Spinal cord (tissue), 10 donors: Measurements from ENCODE around the gene EEIG2. TPM values are rescaled to one million over a fixed set of nuclear protein-coding genes. Genes with fewer than 3 reads are reported as not detected.

Experiments
- DNase-seq, 6 donors: peaks; one replicate each; pipeline versions ENCODE4 v3.0.0 to v3.0.0-alpha.2; 2013 to 2015; ENCODE audit warnings: low spot score in 6 of 6, low read depth in 4 of 6
- H3K27ac ChIP-seq: one replicate; pipeline ENCODE4 v1.5.1; 2013; ENCODE audit warnings: low read depth, low read length, control low read depth
- H3K27me3 ChIP-seq: one replicate; pipeline ENCODE4 v1.6.1; 2013; ENCODE audit warnings: low read length; ENCODE audit not compliant: control insufficient read depth, insufficient read depth
- H3K36me3 ChIP-seq: one replicate; pipeline ENCODE4 v1.6.1; 2013; ENCODE audit warnings: low read length; ENCODE audit not compliant: control insufficient read depth, insufficient read depth
- H3K4me1 ChIP-seq: one replicate; pipeline ENCODE4 v1.6.1; 2013; ENCODE audit warnings: low read length; ENCODE audit not compliant: control insufficient read depth, insufficient read depth
- H3K4me3 ChIP-seq: one replicate; pipeline ENCODE4 v1.5.1; 2013; ENCODE audit warnings: low read depth, low read length, control low read depth
- H3K9me3 ChIP-seq: one replicate; pipeline ENCODE4 v1.6.1; 2013; ENCODE audit warnings: low read length; ENCODE audit not compliant: control insufficient read depth, insufficient read depth
- WGBS: methylation state at CpG from one replicate; pipeline ENCODE4 v1.1.5; 2013; ENCODE audit warnings: missing lambda C conversion rate; ENCODE audit not compliant: insufficient coverage; 5-methylcytosine and 5-hydroxymethylcytosine counted together
- polyA plus RNA-seq, 2 donors: library from polyadenylated mRNA; unstranded; fragments of 120-200 nt; gene quantifications; one replicate each; pipeline ENCODE4 v1.2.1, GENCODE V29; 2013; ENCODE audit not compliant: insufficient read length in 2 of 2
- total RNA-seq, 2 donors: library from RNA; depleted of rRNA in 1 of 2; stranded (reverse); fragments of 120-200 nt in 1 of 2; fragments of >200 nt in 1 of 2; gene quantifications; one replicate each; pipeline versions ENCODE4 v1.2.3 to v1.2.4, GENCODE V29; 2013 to 2014
- donor health status: healthy.

Gene EEIG2
- total and polyA plus RNA-seq, 4 donors: 23.2 to 104 (median 30.2) TPM

- DNase-seq: no peak
- Histone ChIP-seq H3K36me3 (no peaks in the 10 kb centered on the region), H3K27ac (no peak overlapping the region), H3K4me1 (no peaks in the 10 kb centered on the region), H3K27me3 (no peaks in the 10 kb centered on the region), H3K4me3 (no peak overlapping the region), H3K9me3 (no peaks in the 10 kb centered on the region)
- WGBS: 67% methylated on average over 4 of the region's 4 CpGs
Observed at GRCh38 chr1:108591466-108591865, 31.6 kb downstream of the EEIG2 start.

DNA sequence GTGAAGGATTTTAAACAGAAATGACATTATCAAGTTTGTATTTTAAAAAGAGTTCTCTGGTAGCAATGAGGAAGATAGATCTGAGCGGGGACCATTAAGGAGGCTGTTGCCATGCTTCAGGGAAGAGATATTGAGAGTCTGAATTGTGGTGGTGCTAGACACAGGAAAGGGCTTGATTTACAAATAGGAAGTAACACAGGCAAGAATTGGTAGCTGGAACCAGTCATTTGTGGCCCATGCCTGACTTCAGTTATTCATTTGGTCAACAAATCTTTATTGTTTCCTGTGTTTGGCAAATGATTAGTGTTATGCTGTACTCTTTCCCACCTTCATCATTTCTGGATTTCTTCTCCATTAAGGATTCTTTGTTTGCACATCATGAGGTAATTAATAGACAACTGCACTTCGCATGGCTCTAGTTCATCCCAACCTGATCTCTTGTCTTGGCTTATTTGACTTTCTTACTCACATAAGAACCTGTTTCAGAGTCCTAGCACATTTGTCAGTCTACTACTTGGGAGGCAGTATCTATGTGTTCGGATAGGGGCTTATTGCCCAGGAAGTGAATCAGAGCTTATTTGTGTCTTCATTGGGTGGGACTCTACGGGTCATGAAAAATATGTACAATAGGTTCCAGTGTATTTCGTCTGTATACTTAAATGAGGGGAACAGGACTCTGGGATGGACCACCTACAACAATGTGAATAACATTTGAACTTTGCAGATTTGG, 32.3 kb downstream of the EEIG2 start:
- H3K4me3 ChIP-seq: no peak overlapping the region
- H3K27ac ChIP-seq: no peak overlapping the region
- H3K27me3 ChIP-seq: no peaks in the 10 kb centered on the region
- no peaks in the 10 kb centered on the region for H3K36me3 ChIP-seq
- 94% methylated on average over 2 of the region's 5 CpGs for WGBS
- H3K4me1 ChIP-seq: no peaks in the 10 kb centered on the region
- DNase-seq: no peak
- H3K9me3 ChIP-seq: no peaks in the 10 kb centered on the region

DNA sequence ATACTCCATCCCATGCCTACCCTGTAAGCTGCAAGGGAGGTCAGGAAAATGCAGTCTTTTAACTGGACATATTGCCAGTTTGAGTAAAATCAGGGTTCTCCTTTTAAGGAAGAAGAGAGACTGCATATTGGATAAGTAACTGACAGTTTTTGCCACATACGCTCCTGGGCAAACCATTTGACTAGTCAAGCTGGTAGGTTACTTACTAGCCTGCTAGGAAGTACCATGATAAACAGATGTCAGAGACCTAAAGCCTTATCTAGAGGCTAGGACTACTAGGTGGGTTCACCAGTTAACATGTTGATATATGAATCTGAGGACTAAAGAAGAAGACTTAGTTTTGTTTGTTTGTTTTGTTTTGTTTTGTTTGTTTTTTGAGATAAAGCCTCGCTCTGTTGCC, 33.5 kb downstream of the EEIG2 start:
- Histone ChIP-seq H3K4me3 (no peak overlapping the region), H3K4me1 (no peaks in the 10 kb centered on the region), H3K9me3 (no peaks in the 10 kb centered on the region), H3K36me3 (no peaks in the 10 kb centered on the region), H3K27me3 (no peaks in the 10 kb centered on the region), H3K27ac (no peak overlapping the region)
- no CpG with 5 or more reads among the region's 2 CpGs for WGBS
- no peak for DNase-seq

- Histone ChIP-seq H3K36me3 (no peaks in the 10 kb centered on the region), H3K9me3 (no peaks in the 10 kb centered on the region), H3K4me3 (no peak overlapping the region), H3K27ac (no peak overlapping the region), H3K4me1 (no peaks in the 10 kb centered on the region), H3K27me3 (no peaks in the 10 kb centered on the region)
- 11% methylated on average over 1 of the region's 2 CpGs for WGBS
- peak in 2 of 6 donors; percentile 65 to 72 for DNase-seq
Observed at GRCh38 chr1:108595507-108595906, 35.6 kb downstream of the EEIG2 start.

DNA sequence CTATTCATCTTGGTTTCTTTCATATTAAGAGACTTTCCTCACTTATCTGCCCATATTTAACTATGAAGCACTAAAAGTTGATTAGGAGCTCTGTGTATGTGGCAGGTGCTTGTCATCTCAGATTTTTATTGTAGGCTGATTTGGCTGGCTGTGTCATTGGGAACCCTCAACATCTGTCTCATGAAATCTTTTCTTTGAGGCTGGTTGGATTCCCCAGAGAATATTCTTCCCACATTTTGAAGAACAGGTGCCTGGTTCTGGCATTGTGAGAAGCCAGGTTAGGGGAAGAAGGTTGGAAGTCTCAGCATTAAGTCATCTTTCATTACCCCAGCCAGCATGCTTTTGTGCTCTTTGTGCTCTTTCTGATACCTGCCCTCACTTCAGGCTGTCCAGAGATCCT, 37.1 kb downstream of the EEIG2 start:
- no peak overlapping the region for H3K4me3 ChIP-seq
- DNase-seq: no peak
- no peaks in the 10 kb centered on the region for H3K4me1 ChIP-seq
- no peaks in the 10 kb centered on the region for H3K27me3 ChIP-seq
- H3K27ac ChIP-seq: no peak overlapping the region
- H3K9me3 ChIP-seq: no peaks in the 10 kb centered on the region
- H3K36me3 ChIP-seq: no peaks in the 10 kb centered on the region

DNA sequence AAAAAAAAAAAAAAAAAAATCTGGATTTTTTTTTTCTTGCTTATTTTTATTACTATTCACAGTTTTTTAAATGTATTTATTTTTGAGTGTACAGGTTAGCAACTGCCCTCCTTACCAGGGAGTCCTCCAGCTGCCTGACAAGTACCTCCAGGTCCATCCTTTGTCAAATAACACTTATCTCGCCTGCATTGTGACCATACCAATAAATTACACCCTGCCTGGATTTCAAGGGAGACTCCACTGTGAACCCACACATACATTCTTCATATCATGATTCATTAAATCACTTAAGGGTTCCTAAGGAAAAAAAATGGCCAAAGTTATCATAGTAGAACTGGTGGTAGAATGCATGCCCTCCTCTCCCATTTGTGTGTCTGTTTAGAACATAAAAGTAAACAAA, 38.4 kb downstream of the EEIG2 start:
- H3K36me3 ChIP-seq: peaks cover 3% of the 10 kb centered on the region
- DNase-seq: no peak
- H3K27ac ChIP-seq: no peak overlapping the region
- H3K9me3 ChIP-seq: no peaks in the 10 kb centered on the region
- no peaks in the 10 kb centered on the region for H3K27me3 ChIP-seq
- H3K4me3 ChIP-seq: no peak overlapping the region
- WGBS: 60% methylated on average over 1 of the region's 1 CpG
- H3K4me1 ChIP-seq: no peaks in the 10 kb centered on the region

DNA sequence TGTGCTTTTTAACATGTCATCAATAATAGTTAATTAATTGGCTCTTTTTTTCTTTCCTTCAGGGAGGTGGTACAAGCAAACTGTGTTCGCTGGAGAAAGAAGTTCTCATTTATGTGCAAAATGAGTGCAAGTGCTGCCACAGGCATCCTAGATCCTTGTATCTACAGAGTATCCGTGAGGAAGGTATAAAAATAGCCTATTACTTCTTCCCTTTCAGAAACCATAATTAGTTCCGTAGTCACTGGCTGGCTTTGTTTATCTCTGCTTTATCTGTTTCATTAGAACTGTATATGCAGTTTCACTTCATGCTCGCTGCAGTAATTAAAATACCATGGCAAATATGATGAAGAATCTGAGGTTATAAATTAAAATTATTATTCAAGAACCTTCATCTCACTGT, 40.6 kb downstream of the EEIG2 start:
- Histone ChIP-seq H3K27me3 (no peaks in the 10 kb centered on the region), H3K9me3 (no peaks in the 10 kb centered on the region), H3K36me3 (peaks cover 3% of the 10 kb centered on the region), H3K4me1 (no peaks in the 10 kb centered on the region), H3K4me3 (no peak overlapping the region), H3K27ac (no peak overlapping the region)
- no peak for DNase-seq
- no CpG with 5 or more reads among the region's 4 CpGs for WGBS

DNA sequence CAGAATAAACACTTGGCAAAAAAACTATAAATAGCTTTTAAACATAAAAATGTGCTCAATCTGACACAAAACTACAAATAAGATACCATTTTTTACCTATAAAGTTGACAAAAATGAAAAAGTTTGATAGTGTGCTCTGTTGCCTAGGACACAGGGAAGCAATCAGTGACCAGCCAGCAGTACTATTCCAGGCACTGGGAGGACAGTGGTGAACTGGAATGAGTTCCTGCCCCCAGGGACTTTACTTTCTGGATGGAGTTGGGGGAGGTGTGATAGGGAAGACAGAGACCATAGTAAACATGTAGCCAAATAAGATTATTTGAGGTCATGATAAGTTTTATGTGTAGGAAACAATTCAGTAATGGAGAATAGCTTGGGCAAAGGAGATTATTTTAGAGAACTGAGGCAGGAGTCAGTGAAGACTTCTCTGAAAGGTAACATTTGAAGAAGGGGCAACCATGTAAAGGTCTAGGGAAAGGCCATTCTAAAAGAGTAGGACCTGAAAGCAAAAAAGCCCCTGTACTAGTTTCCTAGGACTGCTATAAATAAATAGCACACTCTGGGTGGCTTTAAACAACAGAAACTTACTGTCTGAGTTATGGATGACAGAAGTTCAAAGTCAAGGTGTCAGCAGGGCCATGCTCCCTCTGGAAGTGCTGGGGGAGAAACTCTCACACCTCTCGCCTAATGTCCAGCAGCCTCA, 42.0 kb downstream of the EEIG2 start:
- H3K4me1 ChIP-seq: no peaks in the 10 kb centered on the region
- DNase-seq: no peak
- WGBS: 100% methylated on average over 1 of the region's 1 CpG
- H3K27me3 ChIP-seq: no peaks in the 10 kb centered on the region
- no peak overlapping the region for H3K4me3 ChIP-seq
- no peaks in the 10 kb centered on the region for H3K9me3 ChIP-seq
- peaks cover 3% of the 10 kb centered on the region for H3K36me3 ChIP-seq
- no peak overlapping the region for H3K27ac ChIP-seq

GRCh38 chr1:108605633-108606032, 45.7 kb downstream of the EEIG2 start:
- Histone ChIP-seq H3K4me1 (no peaks in the 10 kb centered on the region), H3K27me3 (no peaks in the 10 kb centered on the region), H3K27ac (no peak overlapping the region), H3K4me3 (no peak overlapping the region), H3K9me3 (no peaks in the 10 kb centered on the region), H3K36me3 (peaks cover 3% of the 10 kb centered on the region)
- no peak for DNase-seq

- peaks cover 3% of the 10 kb centered on the region for H3K36me3 ChIP-seq
- no peaks in the 10 kb centered on the region for H3K27me3 ChIP-seq
- no peak overlapping the region for H3K4me3 ChIP-seq
- no peak for DNase-seq
- no peaks in the 10 kb centered on the region for H3K4me1 ChIP-seq
- no peaks in the 10 kb centered on the region for H3K9me3 ChIP-seq
- no peak overlapping the region for H3K27ac ChIP-seq
Observed at GRCh38 chr1:108606478-108606877, 46.6 kb downstream of the EEIG2 start.
